Measurements from ENCODE around the gene C16orf54. TPM values are rescaled to one million over a fixed set of nuclear protein-coding genes. Genes with fewer than 3 reads are reported as not detected.

C16orf54 gene
- total RNA-seq, 2 experiments from 2014 or later, result 250 to 261 TPM

DNA sequence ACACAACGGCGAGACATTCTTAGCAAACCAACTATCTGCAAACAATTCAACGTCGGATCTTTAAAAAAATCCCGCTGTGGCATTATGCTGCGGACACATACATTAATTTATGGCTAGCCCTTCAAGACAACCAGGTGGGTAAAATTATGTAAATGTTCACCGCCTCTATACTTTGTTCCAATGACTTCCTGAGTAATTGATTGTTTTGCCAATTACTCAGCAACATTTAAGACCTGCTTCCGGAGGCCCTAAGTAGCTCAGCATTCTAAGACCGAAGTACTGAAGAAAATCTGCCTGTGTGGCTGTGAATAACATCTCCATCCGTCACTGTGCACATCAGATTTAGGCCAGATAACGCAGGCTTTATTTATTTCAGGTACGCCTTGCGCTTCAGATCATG is 43.5 kb downstream of the C16orf54 start:
- H3K27me3 Mint-ChIP-seq, result no peaks in the 10 kb centered on the region
- peak overlapping the region; percentile 80 for H3K4me3 Mint-ChIP-seq
- peaks cover 41% of the 10 kb centered on the region for H3K4me1 ChIP-seq (ENCODE audit: insufficient read depth, low read length)
- peaks cover 40% of the 10 kb centered on the region for H3K4me1 Mint-ChIP-seq (ENCODE audit: low read depth)
- ChIA-PET CTCF (interaction anchor here (1.4 to 5.3 kb wide), 8 partner anchors 8 to 147 kb away, joined by 3 to 60 read pairs (median 32); partner anchors contain the start of genes KIF22 and PAGR1), POLR2A (interaction anchor here (0.6 to 5.0 kb wide), 33 partner anchors 9 to 932 kb away, joined by 3 to 102 read pairs (median 7); partner anchors contain the start of genes ALDOA, C16orf54, CDIPT and HIRIP3)
- ATAC-seq (ENCODE audit: poor library complexity), result peak; percentile 73
- H3K36me3 ChIP-seq (ENCODE audit: insufficient read depth, low read length), result no peaks in the 10 kb centered on the region
- no peaks in the 10 kb centered on the region for H3K9me3 Mint-ChIP-seq
- no peak for TF ChIP-seq CTCF (IDR thresholded peaks at IDR 0.05)
- no peaks in the 10 kb centered on the region for H3K36me3 Mint-ChIP-seq (ENCODE audit: low read depth)
- H3K4me3 ChIP-seq (ENCODE audit: low read length), result peak overlapping the region; percentile 33
- no peaks in the 10 kb centered on the region for H3K9me3 ChIP-seq (ENCODE audit: control insufficient read depth in 1 of 2, insufficient read depth in 1 of 2, low read length in 2 of 2)
- H3K27ac Mint-ChIP-seq, result peak overlapping the region; percentile 94
- DNase-seq, result peak in 8 of 14 experiments; percentile 19 to 85 (median 50)
- H3K27me3 ChIP-seq (ENCODE audit: control insufficient read depth in 1 of 2, insufficient read depth in 2 of 2, low read length in 2 of 2), result no peaks in the 10 kb centered on the region
- H3K27ac ChIP-seq (ENCODE audit: low read depth in 1 of 2, low read length in 2 of 2), result peak overlapping the region; percentile 81 to 85
- intact Hi-C loops (cut with DNase I, micrococcal nuclease), result loop anchor here (1.0 to 5.0 kb wide), 5 partner anchors 8 to 305 kb away; partner anchors contain the start of genes KIF22 (in 1 of the 2) and MAZ (in 1 of the 2)

GRCh38 chr16:29701214-29701555 is 44.6 kb downstream of the C16orf54 start:
- Histone ChIP-seq H3K27me3 (ENCODE audit: control insufficient read depth in 1 of 2, insufficient read depth in 2 of 2, low read length in 2 of 2) (no peaks in the 10 kb centered on the region), H3K9me3 (ENCODE audit: control insufficient read depth in 1 of 2, insufficient read depth in 1 of 2, low read length in 2 of 2) (no peaks in the 10 kb centered on the region), H3K4me1 (ENCODE audit: insufficient read depth, low read length) (peaks cover 41% of the 10 kb centered on the region), H3K27ac (ENCODE audit: low read depth in 1 of 2, low read length in 2 of 2) (peak overlapping the region; percentile 81 to 85), H3K36me3 (ENCODE audit: insufficient read depth, low read length) (no peaks in the 10 kb centered on the region), H3K4me3 (ENCODE audit: low read length) (no peak overlapping the region)
- ATAC-seq (ENCODE audit: poor library complexity) (no peak), DNase-seq (no peak)
- Mint-ChIP-seq H3K27ac (peak overlapping the region; percentile 94), H3K4me1 (ENCODE audit: low read depth) (peaks cover 40% of the 10 kb centered on the region), H3K9me3 (no peaks in the 10 kb centered on the region), H3K36me3 (ENCODE audit: low read depth) (no peaks in the 10 kb centered on the region), H3K27me3 (no peaks in the 10 kb centered on the region), H3K4me3 (no peak overlapping the region)
- ChIA-PET POLR2A (interaction anchor here (1.0 to 5.0 kb wide), 27 partner anchors 10 to 375 kb away, joined by 3 to 102 read pairs (median 13); partner anchors contain the start of genes ALDOA, C16orf54, CDIPT and HIRIP3), CTCF (interaction anchor here (0.7 to 5.3 kb wide), 20 partner anchors 9 to 295 kb away, joined by 3 to 60 read pairs (median 8); partner anchors contain the start of genes CDIPT, HIRIP3, INO80E and KCTD13)
- intact Hi-C loops (cut with DNase I, micrococcal nuclease), result loop anchor here (2.0 to 5.0 kb wide), 6 partner anchors 36 to 306 kb away; partner anchors contain the start of genes MAZ (in 1 of the 2) and PAGR1 (in 1 of the 2)
- no peak for TF ChIP-seq CTCF (IDR thresholded peaks at IDR 0.05)

DNA sequence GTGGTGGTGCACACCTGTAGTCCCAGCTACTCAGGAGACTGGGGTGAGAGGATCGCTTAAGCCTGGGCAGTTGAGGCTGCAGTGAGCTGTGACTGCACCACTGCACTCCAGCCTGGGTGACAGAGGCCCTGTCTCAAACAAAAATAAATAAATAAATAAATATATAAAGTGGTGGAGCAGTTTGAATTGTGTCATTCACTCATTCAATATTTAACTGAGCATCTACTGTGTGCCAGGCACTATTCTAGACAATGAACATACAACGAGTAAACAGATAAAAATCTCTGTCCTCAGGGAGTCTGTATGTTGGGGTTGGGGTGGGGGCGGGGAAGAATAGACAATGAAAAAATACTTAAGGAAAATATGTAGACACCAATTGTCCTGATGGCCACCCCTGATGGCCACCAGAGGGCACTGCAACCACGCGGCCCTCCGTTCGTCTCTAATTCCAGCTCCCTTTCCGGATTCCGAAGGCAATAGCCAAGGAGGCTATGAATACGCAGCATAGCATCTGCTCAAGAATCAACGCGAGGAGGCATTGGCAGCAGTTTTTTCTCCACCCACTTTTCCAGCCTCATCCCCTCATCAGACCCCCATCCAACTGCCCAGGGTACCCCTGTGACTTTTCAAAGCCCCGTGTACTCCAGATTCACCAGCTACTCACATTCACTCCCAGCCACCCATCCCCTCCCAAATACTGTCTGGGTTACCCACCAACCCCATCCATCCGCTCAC is 45.4 kb downstream of the C16orf54 start:
- H3K27ac ChIP-seq (ENCODE audit: low read depth in 1 of 2, low read length in 2 of 2), result peak overlapping the region in 1 of 2 donors; percentile 81

More for the DNA sequence above, 45.4 kb downstream of the C16orf54 start:
- peak overlapping the region; percentile 76 for H3K4me3 Mint-ChIP-seq
- CTCF ChIA-PET, result interaction anchor here (0.6 to 5.3 kb wide), 32 partner anchors 8 to 332 kb away, joined by 3 to 60 read pairs (median 4); partner anchors contain the start of genes CDIPT, HIRIP3, INO80E and KCTD13
- POLR2A ChIA-PET, result interaction anchor here (1.0 to 5.0 kb wide), 23 partner anchors 11 to 305 kb away, joined by 3 to 102 read pairs (median 13); partner anchors contain the start of genes C16orf54, HIRIP3, INO80E and KIF22
- peak overlapping the region; percentile 94 for H3K27ac Mint-ChIP-seq
- no peaks in the 10 kb centered on the region for H3K27me3 Mint-ChIP-seq
- ATAC-seq (ENCODE audit: poor library complexity) (peak; percentile 19), DNase-seq (peak; percentile 66 to 91 (median 74))
- H3K4me1 Mint-ChIP-seq (ENCODE audit: low read depth), result peaks cover 40% of the 10 kb centered on the region
- Histone ChIP-seq H3K27me3 (ENCODE audit: control insufficient read depth in 1 of 2, insufficient read depth in 2 of 2, low read length in 2 of 2) (no peaks in the 10 kb centered on the region), H3K9me3 (ENCODE audit: control insufficient read depth in 1 of 2, insufficient read depth in 1 of 2, low read length in 2 of 2) (no peaks in the 10 kb centered on the region), H3K4me3 (ENCODE audit: low read length) (no peak overlapping the region), H3K36me3 (ENCODE audit: insufficient read depth, low read length) (no peaks in the 10 kb centered on the region), H3K4me1 (ENCODE audit: insufficient read depth, low read length) (peaks cover 41% of the 10 kb centered on the region)
- H3K36me3 Mint-ChIP-seq (ENCODE audit: low read depth), result no peaks in the 10 kb centered on the region
- intact Hi-C loops (cut with DNase I, micrococcal nuclease), result loop anchor here (1.0 to 5.0 kb wide), 10 partner anchors 10 to 307 kb away; partner anchors contain the start of genes KIF22 (in 1 of the 2), MAZ (in 1 of the 2) and PAGR1 (in 1 of the 2)
- no peaks in the 10 kb centered on the region for H3K9me3 Mint-ChIP-seq
- TF ChIP-seq CTCF (IDR thresholded peaks at IDR 0.05), result peak; percentile 93

Measured in CD4-positive, alpha-beta T cell (primary cell).